Measurements from ENCODE around the gene UGT1A10. TPM values are rescaled to one million over a fixed set of nuclear protein-coding genes. Genes with fewer than 3 reads are reported as not detected.

Gene UGT1A10
- total RNA-seq, 2 experiments from 2014 or later = not detected

DNA sequence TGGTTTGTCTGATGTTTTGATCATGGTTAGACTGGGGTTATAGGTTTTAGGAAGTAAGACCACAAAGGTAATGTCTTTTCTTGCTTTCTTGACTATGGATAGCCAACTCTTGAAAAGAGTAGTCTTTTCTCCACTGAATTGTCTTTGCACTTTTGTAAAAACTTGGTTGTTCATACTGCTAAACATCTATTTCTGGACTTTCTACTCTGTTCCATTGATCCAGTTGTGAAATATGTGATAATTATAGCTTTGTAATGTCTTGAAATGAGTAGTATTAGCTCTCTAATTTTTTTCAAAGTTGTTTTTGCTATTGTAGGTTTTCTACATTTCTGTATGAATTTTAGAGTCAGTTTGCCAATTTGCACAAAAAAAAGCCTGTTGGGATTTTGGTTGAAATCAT, 22.4 kb downstream of the UGT1A10 start:
- DNase-seq (no peak), ATAC-seq (no peak)
- Mint-ChIP-seq H3K36me3 (ENCODE audit: low read depth) (no peaks in the 10 kb centered on the region), H3K9me3 (ENCODE audit: insufficient read depth) (no peaks in the 10 kb centered on the region), H3K27ac (no peak overlapping the region), H3K4me1 (ENCODE audit: low read depth) (no peaks in the 10 kb centered on the region), H3K27me3 (ENCODE audit: low read depth) (peaks cover 38% of the 10 kb centered on the region), H3K4me3 (no peak overlapping the region)
- ChIA-PET CTCF (no interaction called here), POLR2A (no interaction called here)

DNA sequence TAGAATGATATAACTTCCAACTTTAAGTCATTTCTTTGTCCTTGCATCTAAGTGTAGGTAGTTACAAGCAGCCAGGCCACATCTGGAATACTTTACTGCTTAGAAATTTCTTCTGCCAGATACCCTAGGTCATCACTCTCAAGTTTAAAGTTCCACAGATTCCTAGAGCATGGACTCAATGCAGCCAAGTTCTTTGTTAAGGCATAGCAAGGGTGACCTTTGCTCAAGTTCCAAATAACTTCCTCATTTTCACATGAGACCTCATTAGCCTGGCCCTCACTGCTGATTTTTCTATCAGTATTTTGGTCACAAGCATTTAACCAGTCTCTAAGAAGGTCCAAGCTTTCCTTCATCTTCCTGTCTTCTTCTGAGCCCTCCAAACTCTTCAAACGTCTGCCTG, 27.7 kb downstream of the UGT1A10 start:
- DNase-seq (no peak), ATAC-seq (no peak)
- Mint-ChIP-seq H3K27ac (no peak overlapping the region), H3K36me3 (ENCODE audit: low read depth) (no peaks in the 10 kb centered on the region), H3K27me3 (ENCODE audit: low read depth) (peaks cover 35% of the 10 kb centered on the region), H3K4me3 (no peak overlapping the region), H3K4me1 (ENCODE audit: low read depth) (no peaks in the 10 kb centered on the region), H3K9me3 (ENCODE audit: insufficient read depth) (no peaks in the 10 kb centered on the region)
- ChIA-PET CTCF (no interaction called here), POLR2A (no interaction called here)

DNA sequence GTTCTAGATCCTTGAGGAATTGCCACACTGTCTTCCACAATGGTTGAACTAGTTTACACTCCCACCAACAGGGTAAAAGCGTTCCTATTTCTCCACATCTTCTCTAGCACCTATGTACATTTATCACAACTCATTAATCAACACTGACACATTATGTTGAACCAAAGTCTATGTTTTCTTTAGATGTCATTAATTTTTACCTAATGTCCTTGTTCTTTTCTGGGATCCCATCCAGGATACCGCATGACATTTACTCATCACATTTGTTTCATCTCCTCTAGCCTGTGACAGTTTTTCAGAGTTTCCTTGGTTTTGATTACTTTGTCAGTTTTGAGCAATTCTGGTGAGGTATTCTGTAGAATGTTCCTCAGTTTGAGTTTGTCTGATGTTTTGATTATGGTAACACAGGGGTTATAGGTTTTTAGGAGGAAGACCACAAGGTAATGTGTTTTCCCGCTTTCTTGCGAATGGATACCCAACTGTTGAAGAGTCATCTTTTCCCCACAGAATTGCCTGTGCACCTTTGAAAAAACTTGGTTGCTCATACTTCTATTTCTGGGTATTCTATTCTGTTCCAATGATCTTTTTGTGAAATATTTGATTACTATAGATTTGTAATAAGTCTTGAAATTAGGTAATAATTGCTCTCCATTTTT, 32.5 kb downstream of the UGT1A10 start:
- Mint-ChIP-seq H3K27me3 (ENCODE audit: low read depth) (peaks cover 23% of the 10 kb centered on the region), H3K27ac (no peak overlapping the region), H3K9me3 (ENCODE audit: insufficient read depth) (no peaks in the 10 kb centered on the region), H3K4me3 (no peak overlapping the region), H3K4me1 (ENCODE audit: low read depth) (no peaks in the 10 kb centered on the region), H3K36me3 (ENCODE audit: low read depth) (no peaks in the 10 kb centered on the region)
- no peak for ATAC-seq
- ChIA-PET POLR2A (no interaction called here), CTCF (no interaction called here)
- no peak for DNase-seq

DNA sequence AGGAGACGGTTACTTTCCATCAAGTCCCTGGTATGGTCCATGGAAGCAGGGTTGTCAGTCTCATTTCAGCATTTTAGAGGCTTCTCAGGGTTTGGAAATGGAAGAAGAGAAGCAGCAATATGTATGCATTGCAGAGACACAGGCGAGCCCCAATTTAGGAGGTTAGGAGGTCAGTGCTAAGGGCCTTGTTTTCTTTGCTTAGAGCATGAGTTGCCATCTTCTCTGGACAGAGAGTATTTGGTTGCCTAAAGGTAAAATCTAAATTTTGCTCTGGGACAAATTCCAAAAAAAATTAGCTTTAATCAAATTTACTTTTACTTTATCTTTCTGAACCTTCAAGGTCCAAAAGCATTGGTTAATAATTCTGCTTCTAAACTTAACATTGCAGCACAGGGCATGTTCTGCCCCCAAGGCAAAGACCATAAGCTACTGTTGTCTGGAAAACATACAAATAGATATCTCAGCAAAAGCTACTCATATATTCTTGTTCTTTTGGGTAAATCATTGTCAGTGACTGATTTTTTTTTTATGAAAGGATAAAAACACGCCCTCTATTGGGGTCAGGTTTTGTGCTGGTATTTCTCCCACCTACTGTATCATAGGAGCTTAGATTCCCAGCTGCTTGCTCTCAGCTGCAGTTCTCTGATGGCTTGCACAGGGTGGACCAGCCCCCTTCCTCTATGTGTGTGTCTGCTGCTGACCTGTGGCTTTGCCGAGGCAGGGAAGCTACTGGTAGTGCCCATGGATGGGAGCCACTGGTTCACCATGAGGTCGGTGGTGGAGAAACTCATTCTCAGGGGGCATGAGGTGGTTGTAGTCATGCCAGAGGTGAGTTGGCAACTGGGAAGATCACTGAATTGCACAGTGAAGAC, 35.3 kb downstream of the UGT1A10 start, which contains the start of gene UGT1A9:
Gene UGT1A9 (plus strand): TSS at position 609 of the 872 bp plus-strand sequence. CDS start 37 bp downstream, at position 646.
- DNase-seq = no peak
- Mint-ChIP-seq H3K4me3 (no peak within 1 kb of the TSS), H3K27ac (no peak within 1 kb of the TSS), H3K27me3 (ENCODE audit: low read depth) (peaks cover 23% of the 10 kb centered on the region), H3K36me3 (ENCODE audit: low read depth) (no peaks in the 10 kb centered on the region), H3K9me3 (ENCODE audit: insufficient read depth) (no peaks in the 10 kb centered on the region), H3K4me1 (ENCODE audit: low read depth) (no peaks in the 10 kb centered on the region)
- ChIA-PET POLR2A (no interaction called here), CTCF (no interaction called here)
- no peak for ATAC-seq

DNA sequence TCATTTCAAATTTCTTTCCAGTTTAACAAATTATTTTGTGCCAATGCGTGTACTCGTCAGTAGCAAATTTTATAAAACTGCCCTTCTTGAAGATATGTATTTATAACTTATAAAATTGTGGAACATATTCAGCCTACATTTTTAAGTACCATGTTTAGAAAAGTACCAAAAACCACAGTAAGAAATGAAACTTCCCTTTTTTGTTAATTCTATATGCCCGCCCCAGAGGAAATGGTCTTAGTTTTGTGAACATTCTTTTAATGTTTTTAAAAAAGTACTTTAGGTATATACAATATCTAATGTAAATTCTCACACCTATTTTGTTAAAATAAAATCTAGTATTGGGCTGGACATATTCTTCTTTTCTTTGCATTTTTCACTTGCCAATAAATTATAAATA, 36.6 kb downstream of the UGT1A10 start:
- ChIA-PET POLR2A (no interaction called here), CTCF (no interaction called here)
- H3K4me3 Mint-ChIP-seq = no peak overlapping the region
- H3K27ac Mint-ChIP-seq = no peak overlapping the region
- no peaks in the 10 kb centered on the region for H3K4me1 Mint-ChIP-seq (ENCODE audit: low read depth)
- no peaks in the 10 kb centered on the region for H3K9me3 Mint-ChIP-seq (ENCODE audit: insufficient read depth)
- DNase-seq = no peak
- ATAC-seq = no peak
- H3K27me3 Mint-ChIP-seq (ENCODE audit: low read depth) = peaks cover 32% of the 10 kb centered on the region
- H3K36me3 Mint-ChIP-seq (ENCODE audit: low read depth) = no peaks in the 10 kb centered on the region

DNA sequence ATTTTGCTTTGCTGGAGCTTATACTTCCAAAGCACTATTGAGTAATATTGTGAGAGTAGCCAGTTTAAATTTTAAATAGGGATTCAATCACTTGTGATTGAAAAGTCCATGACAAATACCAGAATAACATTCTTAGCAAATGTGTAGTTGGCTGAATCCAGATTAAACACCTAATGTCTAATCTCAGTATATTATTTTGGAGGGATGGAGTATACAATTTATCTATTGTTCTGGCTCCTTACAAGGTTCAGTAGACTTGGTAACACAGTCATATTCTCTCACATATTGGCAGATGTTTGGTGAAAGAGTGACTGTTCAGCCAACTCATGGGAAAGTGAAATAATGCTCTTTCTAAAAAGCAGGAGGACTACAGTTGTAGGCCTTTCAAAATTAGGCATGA, 37.6 kb downstream of the UGT1A10 start:
- ATAC-seq = no peak
- POLR2A ChIA-PET = no interaction called here
- CTCF ChIA-PET = no interaction called here

DNA sequence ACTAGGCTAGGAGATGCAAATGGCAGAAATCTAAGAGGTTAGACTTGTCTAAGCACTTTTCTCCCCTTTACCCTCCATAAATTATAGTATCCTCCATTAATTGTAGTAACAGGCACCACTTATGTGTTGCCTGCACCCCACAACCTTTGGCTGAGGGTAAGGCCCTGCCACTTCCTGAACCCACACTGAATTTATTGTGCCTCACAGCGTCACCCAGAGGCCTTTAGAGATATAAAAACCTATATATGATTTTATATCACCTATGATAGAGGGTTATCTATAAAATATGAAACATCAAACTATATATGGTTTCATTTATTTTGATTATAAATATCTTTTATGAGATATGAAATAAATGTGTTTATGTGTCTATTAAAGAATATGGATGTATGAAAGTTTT, 38.1 kb downstream of the UGT1A10 start:
- Mint-ChIP-seq H3K36me3 (ENCODE audit: low read depth) (no peaks in the 10 kb centered on the region), H3K9me3 (ENCODE audit: insufficient read depth) (no peaks in the 10 kb centered on the region), H3K27ac (no peak overlapping the region), H3K4me3 (no peak overlapping the region), H3K4me1 (ENCODE audit: low read depth) (no peaks in the 10 kb centered on the region), H3K27me3 (ENCODE audit: low read depth) (peaks cover 32% of the 10 kb centered on the region)
- DNase-seq (no peak), ATAC-seq (no peak)
- ChIA-PET CTCF (no interaction called here), POLR2A (no interaction called here)

More for the DNA sequence above, 37.6 kb downstream of the UGT1A10 start:
- Mint-ChIP-seq H3K4me1 (ENCODE audit: low read depth) (no peaks in the 10 kb centered on the region), H3K9me3 (ENCODE audit: insufficient read depth) (no peaks in the 10 kb centered on the region), H3K27ac (no peak overlapping the region), H3K27me3 (ENCODE audit: low read depth) (peaks cover 31% of the 10 kb centered on the region), H3K36me3 (ENCODE audit: low read depth) (no peaks in the 10 kb centered on the region), H3K4me3 (no peak overlapping the region)
- no peak for DNase-seq

DNA sequence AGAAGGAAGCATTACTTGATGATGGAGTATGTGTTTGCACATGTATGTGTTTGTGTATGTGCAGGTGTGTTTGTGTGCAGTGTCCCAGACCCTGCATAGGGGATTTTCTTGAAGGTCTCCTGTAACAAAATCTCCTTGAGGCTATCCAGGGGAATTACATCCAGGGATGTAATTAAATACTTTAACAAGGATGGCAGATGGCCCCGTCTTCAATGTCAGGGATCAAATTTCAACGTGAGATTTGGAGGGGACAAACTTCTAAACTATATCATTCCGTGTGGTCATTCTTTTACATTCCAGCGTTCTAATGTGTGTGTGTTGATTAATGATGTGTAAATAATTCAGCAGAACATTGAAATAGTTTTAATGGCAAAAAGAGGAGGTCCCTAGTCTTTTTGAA, 38.7 kb downstream of the UGT1A10 start:
- no peaks in the 10 kb centered on the region for H3K9me3 Mint-ChIP-seq (ENCODE audit: insufficient read depth)
- no peak for ATAC-seq
- ChIA-PET CTCF (no interaction called here), POLR2A (no interaction called here)
- H3K36me3 Mint-ChIP-seq (ENCODE audit: low read depth) = no peaks in the 10 kb centered on the region
- no peaks in the 10 kb centered on the region for H3K4me1 Mint-ChIP-seq (ENCODE audit: low read depth)
- no peak overlapping the region for H3K4me3 Mint-ChIP-seq
- no peak overlapping the region for H3K27ac Mint-ChIP-seq
- H3K27me3 Mint-ChIP-seq (ENCODE audit: low read depth) = peaks cover 38% of the 10 kb centered on the region
- no peak for DNase-seq

DNA sequence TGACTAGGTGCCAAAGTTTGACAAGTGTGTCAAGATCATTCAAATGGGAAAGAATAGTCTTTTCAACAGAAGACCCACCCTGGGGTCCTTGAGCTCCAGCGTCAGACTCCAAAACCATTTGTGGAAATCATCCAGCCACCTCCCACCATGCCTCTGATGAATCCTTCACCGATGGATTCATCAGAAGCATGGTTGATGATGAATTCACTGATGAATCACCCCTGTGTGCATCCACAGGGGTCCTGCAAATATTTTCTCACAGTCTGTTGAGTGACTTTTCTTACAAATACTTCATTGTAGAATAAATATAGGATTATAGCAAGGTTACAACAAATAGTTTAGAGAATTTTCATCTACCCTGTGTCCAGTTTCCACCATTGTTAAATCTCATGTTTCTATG, 39.8 kb downstream of the UGT1A10 start:
- Mint-ChIP-seq H3K4me1 (ENCODE audit: low read depth) (no peaks in the 10 kb centered on the region), H3K36me3 (ENCODE audit: low read depth) (no peaks in the 10 kb centered on the region), H3K27me3 (ENCODE audit: low read depth) (peaks cover 34% of the 10 kb centered on the region), H3K4me3 (no peak overlapping the region), H3K9me3 (ENCODE audit: insufficient read depth) (no peaks in the 10 kb centered on the region), H3K27ac (no peak overlapping the region)
- POLR2A ChIA-PET = interaction anchor here (0.6 kb wide), 1 partner anchor 782 kb away, joined by 3 read pairs; no protein-coding TSS in a partner anchor
- no peak for ATAC-seq
- DNase-seq = no peak
- CTCF ChIA-PET = no interaction called here

DNA sequence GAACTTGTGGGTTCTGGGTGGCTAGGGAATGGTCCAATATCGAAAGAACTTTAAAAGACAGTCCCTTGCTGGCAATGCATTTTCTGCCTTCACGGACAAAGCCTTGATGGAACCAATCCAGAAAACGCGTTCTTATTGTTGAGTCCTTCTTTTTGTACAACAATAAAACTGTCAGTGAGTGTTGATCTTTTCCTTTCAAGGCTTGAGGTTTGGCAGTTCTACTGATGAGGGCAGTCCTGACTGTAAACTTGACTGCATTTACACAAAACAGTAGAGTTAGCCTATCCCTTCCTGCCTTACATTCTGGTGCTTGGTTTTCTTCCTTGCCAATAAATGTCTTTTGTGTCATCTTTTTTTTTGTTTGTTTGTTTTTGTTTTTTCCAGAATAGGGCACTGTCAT, 42.9 kb downstream of the UGT1A10 start:
- DNase-seq (no peak), ATAC-seq (no peak)
- Mint-ChIP-seq H3K27me3 (ENCODE audit: low read depth) (peaks cover 29% of the 10 kb centered on the region), H3K36me3 (ENCODE audit: low read depth) (no peaks in the 10 kb centered on the region), H3K4me3 (no peak overlapping the region), H3K4me1 (ENCODE audit: low read depth) (no peaks in the 10 kb centered on the region), H3K27ac (no peak overlapping the region), H3K9me3 (ENCODE audit: insufficient read depth) (no peaks in the 10 kb centered on the region)
- POLR2A ChIA-PET = no interaction called here
- CTCF ChIA-PET = no interaction called here

DNA sequence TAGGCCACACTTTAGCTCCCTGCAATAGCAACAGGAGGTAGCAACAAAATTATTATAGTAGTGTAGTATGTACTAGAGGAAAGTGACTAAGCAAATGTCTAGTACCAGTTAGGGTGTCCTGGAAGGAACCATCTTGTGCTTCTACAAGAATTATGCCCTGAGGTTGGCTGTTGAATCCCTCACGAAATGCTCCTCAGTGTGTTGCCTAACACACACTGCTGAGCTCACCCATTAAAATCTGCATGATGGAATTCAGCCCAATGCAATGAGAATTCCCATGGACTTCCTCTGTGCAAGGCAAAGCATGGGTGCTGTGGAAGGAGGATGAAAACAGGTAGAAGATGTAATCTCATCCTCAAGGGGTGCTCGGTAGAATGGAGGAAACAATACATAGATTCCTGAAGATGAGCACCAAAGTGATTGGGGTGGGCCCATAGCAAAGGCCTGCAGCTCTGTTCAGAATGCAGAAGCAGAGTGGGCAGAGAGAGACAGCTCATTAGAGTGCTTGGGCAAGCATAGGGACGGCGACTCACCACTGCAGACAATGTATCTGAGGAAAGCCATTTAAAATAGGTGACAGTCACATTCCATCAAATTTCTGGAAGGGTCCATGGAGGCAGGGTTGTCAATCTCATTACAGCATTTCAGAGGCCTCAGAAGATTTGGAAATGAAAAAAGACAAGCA, 44.3 kb downstream of the UGT1A10 start:
- ChIA-PET POLR2A (no interaction called here), CTCF (no interaction called here)
- Mint-ChIP-seq H3K4me1 (ENCODE audit: low read depth) (no peaks in the 10 kb centered on the region), H3K36me3 (ENCODE audit: low read depth) (no peaks in the 10 kb centered on the region), H3K4me3 (no peak overlapping the region), H3K27ac (no peak overlapping the region), H3K9me3 (ENCODE audit: insufficient read depth) (no peaks in the 10 kb centered on the region), H3K27me3 (ENCODE audit: low read depth) (peaks cover 32% of the 10 kb centered on the region)
- ATAC-seq (no peak), DNase-seq (no peak)

DNA sequence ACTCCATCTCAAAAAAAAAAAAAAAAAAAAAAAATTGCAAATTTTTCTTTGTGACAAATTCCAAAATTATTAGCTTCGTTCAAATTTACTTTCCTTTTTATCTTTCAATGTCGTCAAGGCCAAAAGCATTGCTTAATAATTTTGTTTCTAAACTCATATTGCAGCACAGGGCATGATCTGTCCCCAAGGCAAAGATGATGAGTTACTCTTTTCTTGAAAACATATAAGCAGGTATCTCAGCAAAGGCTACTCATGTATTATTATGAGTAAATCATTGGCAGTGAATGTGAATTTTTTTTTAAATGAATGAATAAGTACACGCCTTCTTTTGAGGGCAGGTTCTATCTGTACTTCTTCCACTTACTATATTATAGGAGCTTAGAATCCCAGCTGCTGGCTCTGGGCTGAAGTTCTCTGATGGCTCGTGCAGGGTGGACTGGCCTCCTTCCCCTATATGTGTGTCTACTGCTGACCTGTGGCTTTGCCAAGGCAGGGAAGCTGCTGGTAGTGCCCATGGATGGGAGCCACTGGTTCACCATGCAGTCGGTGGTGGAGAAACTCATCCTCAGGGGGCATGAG, 45.4 kb downstream of the UGT1A10 start, which contains the start of gene UGT1A7:
Gene UGT1A7 (plus strand): TSS at position 381 of the 579 bp plus-strand sequence. CDS start 37 bp downstream, at position 418.
- no peak for ATAC-seq
- Mint-ChIP-seq H3K27me3 (ENCODE audit: low read depth) (peaks cover 31% of the 10 kb centered on the region), H3K4me1 (ENCODE audit: low read depth) (no peaks in the 10 kb centered on the region), H3K9me3 (ENCODE audit: insufficient read depth) (no peaks in the 10 kb centered on the region), H3K4me3 (no peak within 1 kb of the TSS), H3K36me3 (ENCODE audit: low read depth) (no peaks in the 10 kb centered on the region), H3K27ac (no peak within 1 kb of the TSS)
- no peak for DNase-seq
- POLR2A ChIA-PET = no interaction called here
- CTCF ChIA-PET = no interaction called here
